ENCODE measurements around the gene LHFPL2.

The LHFPL2 gene

GRCh38 chr5:78544561-78545201 is 103.9 kb downstream of the LHFPL2 start:
- TF ChIP-seq FOXP2 (optimal IDR thresholded peaks at IDR 0.05; ENCODE audit: borderline replicate concordance, extremely low read depth, extremely low read length, insufficient read depth) = no peak

DNA sequence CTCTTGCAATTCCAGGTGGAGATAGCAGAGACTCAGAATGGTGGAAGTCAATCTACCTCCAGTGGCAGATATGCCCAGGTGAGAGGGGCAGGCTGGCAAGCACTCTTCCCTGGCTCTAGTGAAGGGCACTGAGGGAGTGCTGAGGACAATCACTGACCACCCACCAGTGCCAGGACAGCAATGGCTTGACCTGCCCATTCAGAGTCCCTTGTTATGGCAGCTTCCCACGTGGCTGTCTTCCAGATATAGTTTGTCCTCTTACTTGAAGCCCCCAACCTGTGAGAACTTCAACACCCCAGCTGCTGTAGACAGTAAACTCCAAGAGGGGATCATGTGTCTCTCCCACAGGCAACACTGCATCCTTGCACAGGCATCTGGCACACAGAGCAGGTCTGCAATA is 104.7 kb downstream of the LHFPL2 start:
- no peak for TF ChIP-seq POLR2AphosphoS5 (IDR thresholded peaks at IDR 0.05; ENCODE audit: low read depth, low read length)
- no peak for TF ChIP-seq FOXP2 (optimal IDR thresholded peaks at IDR 0.05; ENCODE audit: borderline replicate concordance, extremely low read depth, extremely low read length, insufficient read depth)
- TF ChIP-seq TAF1 (IDR thresholded peaks at IDR 0.05; ENCODE audit: borderline replicate concordance, insufficient read depth, low read length) = no peak
- TF ChIP-seq SIN3A (IDR thresholded peaks at IDR 0.05; ENCODE audit: borderline replicate concordance, insufficient read depth, low read length) = no peak
- no peak for TF ChIP-seq REST (IDR thresholded peaks at IDR 0.05; ENCODE audit: insufficient read depth in 1 of 2, low read depth in 2 of 2, low read length in 2 of 2)

DNA sequence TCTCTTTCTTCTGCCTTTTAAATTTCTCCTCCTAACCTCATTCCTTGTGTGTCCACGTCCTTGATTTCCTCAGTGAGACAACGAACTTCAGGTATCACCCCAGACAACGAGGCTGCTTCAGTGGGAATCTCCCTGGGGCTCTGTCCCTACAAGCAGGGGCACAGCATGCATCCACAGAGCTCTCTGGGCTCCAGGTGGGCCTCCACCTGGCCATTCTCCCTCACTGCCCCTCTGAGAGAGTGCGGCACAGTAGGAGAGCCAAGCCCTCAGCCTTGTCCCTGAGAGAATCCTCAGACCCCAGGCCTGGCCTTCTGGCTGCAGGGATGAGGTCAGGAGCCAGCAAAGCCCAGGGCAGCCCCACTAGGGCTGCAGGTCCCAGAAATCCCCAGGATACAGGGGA is 105.3 kb downstream of the LHFPL2 start:
- no peak for TF ChIP-seq REST (IDR thresholded peaks at IDR 0.05; ENCODE audit: insufficient read depth in 1 of 2, low read depth in 2 of 2, low read length in 2 of 2)
- TF ChIP-seq POLR2AphosphoS5 (IDR thresholded peaks at IDR 0.05; ENCODE audit: low read depth, low read length) = no peak
- no peak for TF ChIP-seq TAF1 (IDR thresholded peaks at IDR 0.05; ENCODE audit: borderline replicate concordance, insufficient read depth, low read length)
- no peak for TF ChIP-seq SIN3A (IDR thresholded peaks at IDR 0.05; ENCODE audit: borderline replicate concordance, insufficient read depth, low read length)
- no peak for TF ChIP-seq FOXP2 (optimal IDR thresholded peaks at IDR 0.05; ENCODE audit: borderline replicate concordance, extremely low read depth, extremely low read length, insufficient read depth)

- no peak for TF ChIP-seq SIN3A (IDR thresholded peaks at IDR 0.05; ENCODE audit: borderline replicate concordance, insufficient read depth, low read length)
- no peak for TF ChIP-seq POLR2AphosphoS5 (IDR thresholded peaks at IDR 0.05; ENCODE audit: low read depth, low read length)
- no peak for TF ChIP-seq REST (IDR thresholded peaks at IDR 0.05; ENCODE audit: insufficient read depth in 1 of 2, low read depth in 2 of 2, low read length in 2 of 2)
- TF ChIP-seq TAF1 (IDR thresholded peaks at IDR 0.05; ENCODE audit: borderline replicate concordance, insufficient read depth, low read length) = no peak
- TF ChIP-seq FOXP2 (optimal IDR thresholded peaks at IDR 0.05; ENCODE audit: borderline replicate concordance, extremely low read depth, extremely low read length, insufficient read depth) = no peak
Measured at GRCh38 chr5:78542321-78542840, 106.2 kb downstream of the LHFPL2 start.

DNA sequence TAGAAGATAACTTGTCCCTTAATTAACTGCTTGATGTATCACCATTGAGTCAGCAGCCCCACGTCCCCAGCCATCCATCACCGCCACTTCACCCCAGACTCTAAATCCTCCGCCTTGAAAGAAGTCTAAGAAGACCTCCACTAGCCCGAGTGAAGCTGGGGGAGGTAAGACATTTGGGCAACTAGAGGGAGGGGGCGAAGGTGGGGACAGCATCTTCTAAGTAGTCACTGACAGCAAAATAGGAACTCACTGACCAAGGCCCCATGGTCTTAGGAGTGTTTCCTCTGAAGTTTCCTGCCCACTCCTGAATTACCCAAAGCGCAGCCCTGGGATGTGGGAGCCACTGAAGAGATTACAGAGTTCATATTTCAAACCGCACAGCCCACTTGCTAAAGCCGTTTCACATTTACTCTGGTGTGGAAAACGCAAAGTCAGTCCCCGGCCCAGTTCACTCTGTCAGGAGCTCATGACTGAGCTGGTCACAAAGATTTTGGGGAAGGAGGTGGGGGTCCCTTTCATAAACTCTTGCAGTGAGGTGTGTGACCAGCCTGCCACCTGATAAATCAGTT is 107.4 kb downstream of the LHFPL2 start:
- no peak for TF ChIP-seq FOXP2 (optimal IDR thresholded peaks at IDR 0.05; ENCODE audit: borderline replicate concordance, extremely low read depth, extremely low read length, insufficient read depth)
- TF ChIP-seq REST (IDR thresholded peaks at IDR 0.05; ENCODE audit: insufficient read depth in 1 of 2, low read depth in 2 of 2, low read length in 2 of 2) = no peak
- TF ChIP-seq TAF1 (IDR thresholded peaks at IDR 0.05; ENCODE audit: borderline replicate concordance, insufficient read depth, low read length) = no peak

All from PFSK-1 (cell line).